ENCODE measurements around the gene POLR2F. TPM values are rescaled to one million over a fixed set of nuclear protein-coding genes. Genes with fewer than 3 reads are reported as not detected.

The POLR2F gene
- total RNA-seq, result 10 to 100 TPM; 53.2 to 62.1 TPM

DNA sequence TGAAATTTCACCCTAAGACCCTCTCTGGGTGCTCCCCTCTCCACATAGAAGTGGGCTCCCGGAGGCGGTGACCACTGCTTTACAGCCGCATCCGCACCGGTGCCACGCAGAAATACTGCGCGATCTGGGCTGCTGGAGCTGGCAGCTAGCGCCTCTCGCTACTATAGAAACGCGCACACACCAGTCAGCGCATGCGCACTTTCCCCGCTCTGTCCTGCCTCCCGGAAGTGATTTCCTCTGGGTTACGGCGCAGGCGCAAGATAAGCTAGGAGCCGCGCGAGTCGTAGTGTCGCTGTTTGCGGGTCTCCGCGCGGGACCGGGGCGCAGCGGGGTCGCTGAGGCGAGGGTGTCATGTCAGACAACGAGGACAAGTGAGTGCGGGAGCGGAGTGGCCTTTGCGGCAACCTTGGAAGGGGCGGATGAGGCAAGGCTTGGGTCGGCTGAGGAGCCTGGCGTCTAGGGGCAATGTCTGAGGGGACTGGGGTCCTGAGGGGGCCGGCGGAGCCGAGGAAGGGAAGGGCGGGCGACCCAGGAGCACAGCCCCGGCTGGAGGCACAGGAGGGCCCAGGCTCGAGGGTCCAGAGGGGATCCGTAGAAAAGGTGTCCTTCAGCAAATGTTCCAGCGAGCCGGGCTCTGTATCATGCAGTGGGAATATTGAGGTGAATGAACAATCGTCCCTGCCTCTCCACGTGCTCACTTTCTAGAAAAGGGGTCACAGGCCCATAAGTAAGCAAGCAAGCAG lies at the start of gene POLR2F, which contains the start of gene C22orf23:
Gene POLR2F, plus strand, starts transcription at position 263 of the 743 bp plus-strand sequence. Its CDS starts 89 bp downstream, at position 352.
Gene C22orf23, minus strand, starts transcription at position 165 of the 743 bp plus-strand sequence. CDS start 452 bp downstream, outside the sequence.
- peak; percentile 95 for DNase-seq (ENCODE audit: low spot score)
- TF ChIP-seq, protein P1, sequence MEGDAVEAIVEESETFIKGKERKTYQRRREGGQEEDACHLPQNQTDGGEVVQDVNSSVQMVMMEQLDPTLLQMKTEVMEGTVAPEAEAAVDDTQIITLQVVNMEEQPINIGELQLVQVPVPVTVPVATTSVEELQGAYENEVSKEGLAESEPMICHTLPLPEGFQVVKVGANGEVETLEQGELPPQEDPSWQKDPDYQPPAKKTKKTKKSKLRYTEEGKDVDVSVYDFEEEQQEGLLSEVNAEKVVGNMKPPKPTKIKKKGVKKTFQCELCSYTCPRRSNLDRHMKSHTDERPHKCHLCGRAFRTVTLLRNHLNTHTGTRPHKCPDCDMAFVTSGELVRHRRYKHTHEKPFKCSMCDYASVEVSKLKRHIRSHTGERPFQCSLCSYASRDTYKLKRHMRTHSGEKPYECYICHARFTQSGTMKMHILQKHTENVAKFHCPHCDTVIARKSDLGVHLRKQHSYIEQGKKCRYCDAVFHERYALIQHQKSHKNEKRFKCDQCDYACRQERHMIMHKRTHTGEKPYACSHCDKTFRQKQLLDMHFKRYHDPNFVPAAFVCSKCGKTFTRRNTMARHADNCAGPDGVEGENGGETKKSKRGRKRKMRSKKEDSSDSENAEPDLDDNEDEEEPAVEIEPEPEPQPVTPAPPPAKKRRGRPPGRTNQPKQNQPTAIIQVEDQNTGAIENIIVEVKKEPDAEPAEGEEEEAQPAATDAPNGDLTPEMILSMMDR (IDR thresholded peaks at IDR 0.05), result no peak
- Histone ChIP-seq H3K27ac (peak within 1 kb of the TSS; percentile 60 to 79), H3K4me1 (peaks cover 0 to 21% of the 10 kb centered on the region in 2 donors), H3K36me3 (peaks cover 16% of the 10 kb centered on the region), H3K9me3 (no peaks in the 10 kb centered on the region), H3K4me3 (peak within 1 kb of the TSS; percentile 91), H3K27me3 (no peaks in the 10 kb centered on the region)

GRCh38 chr22:37904572-37905533 lies 48.6 kb upstream of the POLR2F start:
- H3K36me3 ChIP-seq, result no peaks in the 10 kb centered on the region
- H3K9me3 ChIP-seq, result no peaks in the 10 kb centered on the region
- DNase-seq (ENCODE audit: low spot score), result peak; percentile 73
- peak overlapping the region in 1 of 2 donors; percentile 73 for H3K4me3 ChIP-seq
- peaks cover 0 to 27% of the 10 kb centered on the region in 2 donors for H3K4me1 ChIP-seq
- H3K27me3 ChIP-seq, result no peaks in the 10 kb centered on the region
- peak overlapping the region; percentile 67 for H3K27ac ChIP-seq
- TF ChIP-seq, protein P1 (IDR thresholded peaks at IDR 0.05), result no peak

DNA sequence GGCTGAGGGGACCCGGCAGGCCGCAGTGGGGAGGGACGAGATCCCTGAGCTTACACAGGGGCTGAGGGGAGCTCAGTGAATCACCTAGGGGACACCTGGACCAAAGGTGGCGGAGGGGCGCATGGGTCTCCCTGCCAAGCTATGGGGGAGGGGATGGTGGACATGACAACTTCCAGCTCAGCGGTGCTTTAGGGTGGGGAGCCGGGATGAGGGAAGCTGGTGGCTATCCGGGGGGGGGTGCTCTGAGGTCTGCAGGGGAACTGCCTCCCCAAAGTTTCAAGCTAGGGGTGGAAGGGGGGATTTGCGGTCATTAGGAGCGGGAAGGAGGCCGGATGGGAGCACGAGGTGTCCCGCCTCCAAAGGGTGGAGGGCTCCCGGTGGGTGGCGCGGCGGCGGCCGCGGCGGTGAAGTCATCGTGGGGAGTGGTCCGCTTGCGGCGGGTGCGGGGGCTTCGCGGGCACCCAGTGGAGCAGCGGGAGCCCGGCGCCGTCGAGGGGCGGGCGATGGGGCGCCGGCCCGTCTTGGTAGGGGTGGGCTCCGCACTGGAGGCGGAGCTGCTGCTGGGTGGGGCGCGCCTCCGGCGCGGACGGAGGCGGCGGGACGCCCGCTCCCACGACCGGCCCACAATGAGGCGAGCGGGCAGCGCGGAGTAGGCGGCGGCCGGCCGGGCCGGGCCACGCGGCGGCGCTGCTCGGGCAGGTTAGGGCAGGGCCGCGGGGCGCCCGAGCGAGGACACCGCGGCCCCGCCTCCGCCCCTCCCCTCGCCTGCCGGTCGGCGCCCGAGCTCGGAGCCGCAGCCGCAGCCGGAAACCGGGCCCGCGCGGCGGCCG lies 47.8 kb upstream of the POLR2F start, which contains the start of gene MICALL1:
Gene MICALL1, plus strand, starts transcription at position 764 of the 830 bp plus-strand sequence. CDS start 126 bp downstream, outside the sequence.
- peaks cover 0 to 33% of the 10 kb centered on the region in 2 donors for H3K4me1 ChIP-seq
- peak; percentile 59 for DNase-seq (ENCODE audit: low spot score)
- peak within 1 kb of the TSS; percentile 54 to 73 for H3K4me3 ChIP-seq
- no peaks in the 10 kb centered on the region for H3K9me3 ChIP-seq
- peak within 1 kb of the TSS; percentile 73 to 76 for H3K27ac ChIP-seq
- no peaks in the 10 kb centered on the region for H3K27me3 ChIP-seq
- TF ChIP-seq, protein P1 (IDR thresholded peaks at IDR 0.05), result peak in 1 of 2 donors; percentile 44
- H3K36me3 ChIP-seq, result no peaks in the 10 kb centered on the region

DNA sequence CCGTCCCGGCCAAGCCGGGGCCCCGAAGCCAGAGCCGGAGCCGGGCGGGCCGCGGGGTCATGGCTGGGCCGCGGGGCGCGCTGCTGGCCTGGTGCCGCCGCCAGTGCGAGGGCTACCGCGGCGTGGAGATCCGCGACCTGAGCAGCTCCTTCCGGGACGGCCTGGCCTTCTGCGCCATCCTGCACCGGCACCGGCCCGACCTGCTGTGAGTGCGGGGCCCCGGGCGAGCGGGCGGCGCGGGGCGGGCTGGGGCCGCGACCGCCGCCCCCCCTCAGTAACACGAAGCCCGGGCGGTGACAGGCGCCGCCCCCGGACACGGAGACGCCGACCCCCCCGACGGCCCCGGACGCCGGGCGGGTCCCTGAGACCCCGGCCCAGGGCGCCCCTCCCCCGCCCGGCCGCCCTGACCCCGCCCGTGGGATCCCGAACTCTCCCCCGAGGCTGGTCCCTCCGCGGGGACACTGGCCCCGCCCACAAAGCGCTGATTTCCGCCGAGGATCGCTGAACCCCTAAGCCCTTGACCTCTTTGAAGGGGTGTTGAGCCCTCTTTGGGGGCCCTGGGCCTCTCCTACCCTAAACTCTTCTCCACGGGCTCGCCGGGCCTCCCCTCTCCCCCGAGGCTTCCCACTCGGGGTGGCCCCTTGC lies 47.0 kb upstream of the POLR2F start:
- peak overlapping the region; percentile 54 to 73 for H3K4me3 ChIP-seq
- no peaks in the 10 kb centered on the region for H3K36me3 ChIP-seq
- H3K9me3 ChIP-seq, result no peaks in the 10 kb centered on the region
- peak overlapping the region; percentile 73 to 76 for H3K27ac ChIP-seq
- peaks cover 0 to 40% of the 10 kb centered on the region in 2 donors for H3K4me1 ChIP-seq
- no peaks in the 10 kb centered on the region for H3K27me3 ChIP-seq
- no peak for DNase-seq (ENCODE audit: low spot score)
- TF ChIP-seq, protein P1 (IDR thresholded peaks at IDR 0.05), result no peak
